Caco-2 (cell line): Measurements from ENCODE around the gene ZNF407. TPM values are rescaled to one million over a fixed set of nuclear protein-coding genes. Genes with fewer than 3 reads are reported as not detected.

Source experiments
- BruUV-seq: library from RNA; stranded (reverse); fragments of 400-500 nt; replicated peaks from 2 replicates; lab custom pipeline; 2021; lab: Mats Ljungman, UMichigan
- CTCF ChIA-PET: fragments of 300-600 bp; sonication (Branson Sonifier 250); formaldehyde crosslinking; loops from one replicate; lab custom pipeline; 2022; ENCODE audit warnings: antibody characterized with exemption; lab: Charles Lee
- POLR2A ChIA-PET: fragments of 300-600 bp; sonication (Branson Sonifier 250); formaldehyde crosslinking; loops from one replicate; lab custom pipeline; 2022; ENCODE audit warnings: antibody characterized with exemption; lab: Charles Lee
- DNase-seq, 2 experiments: peaks; one replicate each; pipeline versions ENCODE4 v3.0.0 to v3.0.0-alpha.2; 2020 to 2022
- H3K27me3 ChIP-seq: replicated peaks from 2 replicates; pipeline ENCODE4 v1.6.0; 2011; ENCODE audit warnings: low read length; ENCODE audit not compliant: control insufficient read depth, insufficient read depth
- H3K36me3 ChIP-seq: 2 replicates; pipeline ENCODE4 v1.5.1; 2011; ENCODE audit warnings: low read length; ENCODE audit not compliant: control insufficient read depth, insufficient read depth
- H3K4me1 ChIP-seq: fragments of 250-450 bp; sonication (Bioruptor Pico); 2 replicates; pipeline ENCODE4 v1.5.1; 2020; ENCODE audit warnings: mild to moderate bottlenecking
- H3K4me3 ChIP-seq: 2 replicates; pipeline ENCODE4 v1.5.1; 2011; ENCODE audit warnings: low read depth, mild to moderate bottlenecking, control low read depth, low read length
- H3K9me3 ChIP-seq: fragments of 250-450 bp; sonication (Bioruptor Pico); 2 replicates; pipeline ENCODE4 v1.5.1; 2020; ENCODE audit warnings: mild to moderate bottlenecking, moderate library complexity
- H3K27ac Mint-ChIP-seq: one replicate; pipeline ENCODE4 v1.8.0; 2022; ENCODE audit warnings: mixed read lengths; ENCODE audit not compliant: unreplicated experiment
- H3K27me3 Mint-ChIP-seq: one replicate; pipeline ENCODE4 v1.8.0; 2022; ENCODE audit warnings: mixed read lengths; ENCODE audit not compliant: insufficient read depth, unreplicated experiment
- H3K36me3 Mint-ChIP-seq: one replicate; pipeline ENCODE4 v1.8.0; 2022; ENCODE audit warnings: mild to moderate bottlenecking, mixed read lengths; ENCODE audit not compliant: insufficient read depth, unreplicated experiment
- H3K4me1 Mint-ChIP-seq: one replicate; pipeline ENCODE4 v1.8.0; 2022; ENCODE audit warnings: low read depth, mixed read lengths; ENCODE audit not compliant: unreplicated experiment
- H3K4me3 Mint-ChIP-seq: one replicate; pipeline ENCODE4 v1.8.0; 2022; ENCODE audit warnings: mild to moderate bottlenecking, moderate library complexity, mixed read lengths; ENCODE audit not compliant: unreplicated experiment
- H3K9me3 Mint-ChIP-seq: one replicate; pipeline ENCODE4 v1.8.0; 2022; ENCODE audit warnings: mixed read lengths; ENCODE audit not compliant: unreplicated experiment
- intact Hi-C: fragments of 100-400 bp; cut with micrococcal nuclease; formaldehyde crosslinking; loops from one replicate; pipeline ENCODE4 v1.10.0; 2022; ENCODE audit not compliant: unreplicated experiment
- total RNA-seq: library from RNA; stranded (reverse); gene quantifications from 2 replicates; pipeline ENCODE4 v1.2.3, GENCODE V29; 2022
- TF ChIP-seq, protein P1 (sequence below), 2 experiments: fragments of 200-600 bp in 1 of 2; IDR thresholded peaks; 1 replicate in 1 of 2; 2 replicates in 1 of 2; pipeline versions ENCODE4 v1.5.1 to v1.8.0; 2011 to 2022; ENCODE audit warnings: antibody characterized with exemption in 1 of 2, control low read depth in 1 of 2, inconsistent platforms in 1 of 2, low read depth in 1 of 2, low read length in 1 of 2, mild to moderate bottlenecking in 1 of 2, moderate library complexity in 1 of 2; ENCODE audit not compliant: insufficient read depth in 1 of 2, severe bottlenecking in 1 of 2, unreplicated experiment in 1 of 2

Gene ZNF407
- total RNA-seq, 1 experiment from 2014 or later, result 4.7 TPM

GRCh38 chr18:74996996-74997395 is 399.3 kb downstream of the ZNF407 start:
- no peaks in the 10 kb centered on the region for H3K9me3 Mint-ChIP-seq
- no peak overlapping the region for H3K4me3 ChIP-seq
- H3K36me3 Mint-ChIP-seq, result no peaks in the 10 kb centered on the region
- BruUV-seq, result no TSS peak
- H3K9me3 ChIP-seq, result no peaks in the 10 kb centered on the region
- H3K4me1 ChIP-seq, result no peaks in the 10 kb centered on the region
- H3K27ac Mint-ChIP-seq, result no peak overlapping the region
- no peak for DNase-seq
- H3K27me3 Mint-ChIP-seq, result no peaks in the 10 kb centered on the region
- TF ChIP-seq, protein P1, sequence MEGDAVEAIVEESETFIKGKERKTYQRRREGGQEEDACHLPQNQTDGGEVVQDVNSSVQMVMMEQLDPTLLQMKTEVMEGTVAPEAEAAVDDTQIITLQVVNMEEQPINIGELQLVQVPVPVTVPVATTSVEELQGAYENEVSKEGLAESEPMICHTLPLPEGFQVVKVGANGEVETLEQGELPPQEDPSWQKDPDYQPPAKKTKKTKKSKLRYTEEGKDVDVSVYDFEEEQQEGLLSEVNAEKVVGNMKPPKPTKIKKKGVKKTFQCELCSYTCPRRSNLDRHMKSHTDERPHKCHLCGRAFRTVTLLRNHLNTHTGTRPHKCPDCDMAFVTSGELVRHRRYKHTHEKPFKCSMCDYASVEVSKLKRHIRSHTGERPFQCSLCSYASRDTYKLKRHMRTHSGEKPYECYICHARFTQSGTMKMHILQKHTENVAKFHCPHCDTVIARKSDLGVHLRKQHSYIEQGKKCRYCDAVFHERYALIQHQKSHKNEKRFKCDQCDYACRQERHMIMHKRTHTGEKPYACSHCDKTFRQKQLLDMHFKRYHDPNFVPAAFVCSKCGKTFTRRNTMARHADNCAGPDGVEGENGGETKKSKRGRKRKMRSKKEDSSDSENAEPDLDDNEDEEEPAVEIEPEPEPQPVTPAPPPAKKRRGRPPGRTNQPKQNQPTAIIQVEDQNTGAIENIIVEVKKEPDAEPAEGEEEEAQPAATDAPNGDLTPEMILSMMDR (IDR thresholded peaks at IDR 0.05; ENCODE audit: insufficient read depth in 1 of 2, low read depth in 1 of 2, low read length in 1 of 2, severe bottlenecking in 1 of 2, unreplicated experiment in 1 of 2), result no peak
- intact Hi-C loops, result no loop called here
- no peaks in the 10 kb centered on the region for H3K27me3 ChIP-seq
- H3K4me1 Mint-ChIP-seq, result no peaks in the 10 kb centered on the region
- POLR2A ChIA-PET, result no interaction called here
- H3K36me3 ChIP-seq, result no peaks in the 10 kb centered on the region
- no peak overlapping the region for H3K4me3 Mint-ChIP-seq
- CTCF ChIA-PET, result no interaction called here

DNA sequence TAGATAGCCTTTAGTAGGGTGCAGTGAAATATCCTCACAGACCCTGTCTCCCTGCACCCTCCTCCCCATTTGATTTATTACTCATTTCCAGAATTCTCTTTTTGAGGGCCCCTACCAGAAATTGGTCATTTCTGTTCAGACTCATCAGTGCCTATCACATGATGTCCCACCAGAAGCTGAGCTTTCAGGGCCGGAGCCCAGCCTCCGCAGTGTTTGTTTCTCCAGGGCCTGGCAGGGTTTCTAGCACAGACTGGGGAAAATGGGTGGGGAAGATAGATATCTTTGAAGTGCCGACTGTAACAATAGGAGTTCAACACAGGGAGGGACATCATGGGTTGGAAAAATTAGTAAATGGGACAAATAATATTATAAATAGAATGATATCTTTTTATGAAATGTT is 403.2 kb downstream of the ZNF407 start:
- CTCF ChIA-PET, result no interaction called here
- no peaks in the 10 kb centered on the region for H3K36me3 ChIP-seq
- no peak for DNase-seq
- intact Hi-C loops, result no loop called here
- no peaks in the 10 kb centered on the region for H3K4me1 Mint-ChIP-seq
- H3K27me3 ChIP-seq, result no peaks in the 10 kb centered on the region
- no peaks in the 10 kb centered on the region for H3K36me3 Mint-ChIP-seq
- H3K9me3 ChIP-seq, result no peaks in the 10 kb centered on the region
- H3K27me3 Mint-ChIP-seq, result no peaks in the 10 kb centered on the region
- TF ChIP-seq, protein P1 (IDR thresholded peaks at IDR 0.05; ENCODE audit: insufficient read depth in 1 of 2, low read depth in 1 of 2, low read length in 1 of 2, severe bottlenecking in 1 of 2, unreplicated experiment in 1 of 2), result no peak
- H3K27ac Mint-ChIP-seq, result no peak overlapping the region
- no peaks in the 10 kb centered on the region for H3K9me3 Mint-ChIP-seq
- BruUV-seq, result no TSS peak
- POLR2A ChIA-PET, result no interaction called here
- no peak overlapping the region for H3K4me3 Mint-ChIP-seq
- no peak overlapping the region for H3K4me3 ChIP-seq
- no peaks in the 10 kb centered on the region for H3K4me1 ChIP-seq

GRCh38 chr18:75003039-75003438 is 405.4 kb downstream of the ZNF407 start:
- no peaks in the 10 kb centered on the region for H3K9me3 Mint-ChIP-seq
- ChIA-PET CTCF (no interaction called here), POLR2A (no interaction called here)
- Histone ChIP-seq H3K4me3 (no peak overlapping the region), H3K27me3 (no peaks in the 10 kb centered on the region), H3K9me3 (no peaks in the 10 kb centered on the region), H3K4me1 (no peaks in the 10 kb centered on the region), H3K36me3 (no peaks in the 10 kb centered on the region)
- H3K27me3 Mint-ChIP-seq, result no peaks in the 10 kb centered on the region
- H3K4me1 Mint-ChIP-seq, result no peaks in the 10 kb centered on the region
- intact Hi-C loops, result no loop called here
- BruUV-seq, result no TSS peak
- H3K27ac Mint-ChIP-seq, result no peak overlapping the region
- H3K4me3 Mint-ChIP-seq, result no peak overlapping the region
- DNase-seq, result no peak
- TF ChIP-seq, protein P1 (IDR thresholded peaks at IDR 0.05; ENCODE audit: insufficient read depth in 1 of 2, low read depth in 1 of 2, low read length in 1 of 2, severe bottlenecking in 1 of 2, unreplicated experiment in 1 of 2), result no peak
- no peaks in the 10 kb centered on the region for H3K36me3 Mint-ChIP-seq
